SKM-1 (cell line): ENCODE data around the gene RAB2B.
A peak's percentile ranks its signal among the peaks of the same experiment; 100 is the strongest.
"Not testable (repeated sequence)": the region's sequence is repeated elsewhere in the genome, so short reads cannot be mapped to it uniquely, and the experiment has no call there.

Experiments
- DNase-seq: peaks from one replicate; lab custom pipeline; 2025; ENCODE audit not compliant: unreplicated experiment; lab: John Stamatoyannopoulos, UW

The RAB2B gene

DNA sequence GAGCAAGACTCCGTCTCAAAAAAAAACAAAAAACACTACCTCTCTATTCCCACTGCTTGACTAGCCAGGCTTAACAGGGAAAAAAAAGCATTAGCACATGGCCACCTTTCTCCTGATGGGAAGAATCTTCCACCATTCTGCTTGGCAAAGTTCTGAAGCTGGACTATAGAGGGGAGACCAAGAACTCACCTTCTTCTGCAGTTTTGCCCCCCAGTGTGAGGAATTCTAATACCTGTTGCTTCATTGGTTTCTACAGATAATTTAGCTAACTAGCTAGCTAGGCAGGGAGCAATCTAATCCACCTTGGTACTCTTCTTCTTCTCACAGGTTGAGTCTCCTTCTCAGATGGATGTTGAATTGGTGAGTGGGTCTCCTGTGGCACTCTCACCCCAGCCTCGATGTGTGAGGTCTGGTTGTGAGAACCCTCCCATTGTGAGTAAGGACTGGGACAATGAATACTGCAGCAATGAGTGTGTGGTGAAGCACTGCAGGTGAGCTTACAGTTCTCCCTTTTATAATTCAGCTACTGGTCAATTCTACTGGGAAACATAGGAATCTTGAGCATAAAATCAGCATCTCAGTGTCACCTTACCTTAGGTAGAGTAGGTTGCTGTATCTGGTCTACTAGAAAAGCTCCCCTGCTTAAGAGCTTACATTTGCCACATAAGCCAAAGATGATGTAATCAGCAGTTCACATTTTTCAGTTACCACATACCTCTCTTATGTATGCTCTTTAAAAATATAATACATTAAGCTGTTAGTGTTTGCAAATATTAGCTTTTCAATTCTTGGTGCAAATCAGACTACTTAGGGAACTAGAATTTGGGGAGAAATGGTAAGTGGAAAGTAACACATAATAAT lies 18.4 kb upstream of the RAB2B start:
- DNase-seq = no peak

DNA sequence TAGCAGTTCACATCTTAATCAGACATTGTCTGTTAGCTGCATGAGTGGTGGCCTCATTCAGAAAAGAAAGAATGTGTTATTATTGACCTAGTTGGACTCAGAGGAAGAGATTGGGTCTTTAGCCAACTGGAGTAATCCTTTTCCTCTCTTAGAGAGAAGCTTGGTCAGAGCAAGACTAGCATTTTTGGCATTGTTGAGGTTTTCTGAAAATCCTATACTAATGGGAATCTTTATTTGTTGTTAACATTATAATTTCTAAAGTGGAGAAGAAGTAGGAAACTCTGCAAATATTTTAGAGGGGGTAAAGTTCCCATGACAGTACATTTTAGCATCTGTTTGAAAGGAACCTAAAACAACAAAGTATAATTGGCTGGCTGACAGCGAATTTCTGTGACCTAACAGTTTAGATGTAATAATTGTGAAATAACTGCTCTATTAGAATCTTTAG lies 9.9 kb upstream of the RAB2B start:
- no peak for DNase-seq

DNA sequence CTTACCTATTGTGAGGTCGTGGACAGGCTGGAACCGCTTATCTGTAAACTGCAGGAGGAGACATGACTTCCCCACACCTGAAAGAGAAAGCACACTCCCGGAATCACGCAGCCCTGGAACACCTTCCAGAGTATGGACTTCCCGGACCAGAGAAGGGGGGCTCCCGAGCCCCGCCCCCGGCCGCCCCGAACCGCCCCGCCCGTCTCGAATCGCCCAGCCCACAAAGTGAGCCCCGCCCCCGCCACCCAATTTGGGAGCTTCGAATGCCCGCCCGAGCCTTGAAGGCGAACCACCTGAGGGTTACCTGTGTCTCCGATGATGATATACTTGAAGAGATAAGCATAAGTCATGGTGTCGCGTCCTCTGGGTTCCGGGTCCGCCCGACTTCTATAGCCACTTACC lies 235 bp downstream of the RAB2B start:
- DNase-seq = no peak

DNA sequence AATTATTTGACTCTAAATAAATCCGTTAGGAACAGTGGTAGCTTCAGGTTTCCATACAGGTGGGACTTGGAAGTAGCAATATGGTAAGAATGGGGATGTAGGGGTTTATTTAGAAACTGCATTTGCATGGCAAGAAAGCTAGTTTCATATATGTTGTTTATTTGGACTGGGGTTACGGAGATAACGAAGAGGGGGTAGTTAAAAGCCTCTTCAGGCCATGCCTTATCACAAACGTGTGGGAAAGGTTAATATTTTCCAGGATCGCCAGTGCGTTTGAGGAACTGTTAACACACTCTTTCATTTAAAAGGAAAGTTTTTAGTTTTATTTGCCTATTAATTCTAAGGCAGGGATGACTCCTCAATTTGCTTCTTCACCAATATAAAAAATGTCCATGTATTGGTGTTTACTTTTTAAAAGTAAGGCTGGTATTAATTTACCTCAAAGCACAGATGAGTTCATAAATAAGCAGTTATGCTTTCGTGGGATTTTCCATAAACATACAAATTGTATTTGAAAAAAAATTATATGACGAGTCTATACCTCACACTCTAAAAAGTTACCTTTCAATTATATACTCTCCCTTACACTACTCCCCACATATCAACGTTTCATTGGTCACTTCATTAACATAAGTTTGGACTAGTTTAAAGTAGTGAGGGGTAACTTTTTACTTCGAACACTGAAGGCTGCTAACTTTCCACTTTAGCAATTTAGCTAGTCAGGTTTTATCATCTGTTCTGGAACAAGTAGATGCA lies 814 bp downstream of the RAB2B start:
- DNase-seq = no peak

DNA sequence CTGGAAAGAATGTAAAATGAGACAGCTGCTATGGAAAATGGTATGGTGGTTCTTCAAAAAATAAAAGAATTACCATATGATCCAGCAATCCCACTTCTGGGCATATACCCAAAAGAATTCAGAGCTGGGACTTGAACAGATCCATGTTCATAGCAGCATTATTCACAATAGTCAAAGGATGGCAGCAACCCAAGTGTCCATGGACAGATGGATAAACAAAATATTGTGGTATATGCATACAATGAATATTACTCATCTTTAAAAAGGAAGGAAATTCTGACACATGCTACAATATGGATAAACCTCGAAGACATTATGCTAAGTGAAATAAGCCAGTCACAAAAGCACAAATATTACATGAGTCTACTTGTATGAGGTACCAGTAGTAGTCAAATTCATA lies 9.1 kb downstream of the RAB2B start:
- no peak for DNase-seq

DNA sequence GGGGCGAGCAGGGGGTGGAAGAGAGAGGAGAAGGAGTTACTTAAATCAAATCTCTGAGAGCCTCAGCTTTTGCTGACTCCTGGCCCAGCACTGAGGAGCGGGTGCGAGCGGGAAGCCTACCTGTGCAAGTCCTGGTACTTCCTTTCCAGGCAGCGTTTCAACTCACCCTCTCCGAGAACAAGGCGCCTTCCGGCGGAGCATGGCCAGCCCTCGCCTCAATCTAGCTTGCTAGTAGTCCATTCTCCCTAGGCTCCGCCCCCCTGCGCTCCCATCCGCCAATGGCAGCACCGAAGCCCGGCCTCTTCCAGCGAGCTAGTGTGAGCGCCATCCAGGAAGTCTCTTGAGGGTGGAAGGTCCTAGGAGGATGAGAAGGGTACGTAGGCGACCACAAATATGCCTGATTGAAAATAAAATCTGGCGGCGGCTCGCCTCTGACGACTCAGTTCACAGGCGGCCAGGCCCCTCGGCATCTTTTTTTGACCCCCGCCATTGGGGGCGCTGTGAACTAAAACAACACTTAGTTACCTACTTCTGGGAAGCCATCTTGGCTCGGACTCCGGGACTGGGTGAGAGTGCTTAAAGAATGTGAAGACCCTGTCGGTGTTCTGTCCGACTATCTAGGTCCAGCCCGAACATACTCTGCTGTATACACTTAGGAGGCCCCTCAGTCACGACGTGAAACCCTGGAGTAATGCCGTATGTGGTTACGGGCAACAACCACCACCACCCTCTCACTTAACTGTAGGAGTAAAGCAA lies 20.7 kb downstream of the RAB2B start, which contains the start of gene CHD8:
Gene CHD8, minus strand, starts transcription at position 212 of the 756 bp plus-strand sequence. CDS start 24,480 bp downstream, outside the sequence.
- peak; percentile 90 for DNase-seq

DNA sequence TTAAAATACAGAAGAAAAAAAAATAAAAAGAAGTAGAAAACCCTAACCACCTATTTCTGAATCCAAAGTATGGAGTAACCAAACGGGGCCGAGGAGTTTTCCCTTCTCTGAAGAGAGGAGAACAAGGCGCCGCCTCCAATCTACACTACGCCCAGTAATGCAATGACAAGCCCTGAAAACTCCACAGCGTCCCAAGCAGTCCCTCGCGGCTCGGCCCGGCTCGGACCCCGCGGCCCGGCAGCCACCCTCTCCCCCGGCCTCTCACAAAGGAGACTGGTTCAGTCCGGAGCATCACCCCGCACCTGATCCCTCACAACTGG lies 21.2 kb downstream of the RAB2B start:
- DNase-seq = no peak

DNA sequence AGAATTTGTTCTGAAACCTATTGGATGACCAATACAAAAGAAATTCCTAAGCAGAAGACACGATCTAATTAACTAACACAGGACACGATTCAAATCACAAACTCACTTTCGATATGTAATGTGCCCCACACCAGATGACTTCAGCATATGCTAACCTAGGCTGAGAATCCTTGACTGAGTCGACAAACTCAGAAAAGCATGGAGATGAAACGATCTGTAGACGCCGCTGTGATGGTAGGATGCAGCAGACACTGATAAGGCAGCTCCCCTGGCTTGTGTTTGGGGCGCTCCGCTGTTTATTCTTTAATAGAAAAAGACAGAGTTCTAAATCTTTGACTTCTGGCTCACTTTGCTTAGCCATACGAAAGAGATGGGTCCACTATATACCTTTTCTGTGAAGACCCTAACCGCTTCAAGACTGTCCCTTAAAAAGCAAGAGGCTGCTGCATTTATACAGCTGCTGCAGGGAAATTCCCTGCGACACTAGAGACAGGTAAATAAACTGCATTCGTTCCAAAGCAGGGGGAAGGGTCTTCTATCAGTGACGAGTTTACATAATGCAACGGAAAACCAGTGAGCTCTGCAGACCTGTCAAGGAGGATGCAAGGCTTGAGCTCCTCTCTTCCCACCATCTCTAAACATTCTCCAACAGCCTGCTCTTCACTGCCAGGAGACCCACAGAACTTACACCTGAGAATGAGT lies 21.8 kb downstream of the RAB2B start:
- DNase-seq = no peak

DNA sequence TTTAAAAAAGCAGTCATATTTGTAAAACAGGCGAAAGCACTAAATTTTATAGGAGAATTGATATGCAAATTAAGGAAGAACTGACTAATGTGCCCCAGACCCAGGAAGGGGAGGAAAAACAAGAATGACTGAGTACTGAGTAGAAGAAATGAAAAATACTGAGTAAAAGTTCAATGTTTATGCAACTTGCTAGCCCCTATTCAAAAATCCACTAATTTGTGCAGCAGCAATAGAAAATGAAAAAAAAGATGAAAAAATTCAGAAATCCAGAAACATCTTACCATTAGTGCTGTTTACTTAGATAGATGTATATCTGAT lies 26.9 kb downstream of the RAB2B start:
- no peak for DNase-seq

DNA sequence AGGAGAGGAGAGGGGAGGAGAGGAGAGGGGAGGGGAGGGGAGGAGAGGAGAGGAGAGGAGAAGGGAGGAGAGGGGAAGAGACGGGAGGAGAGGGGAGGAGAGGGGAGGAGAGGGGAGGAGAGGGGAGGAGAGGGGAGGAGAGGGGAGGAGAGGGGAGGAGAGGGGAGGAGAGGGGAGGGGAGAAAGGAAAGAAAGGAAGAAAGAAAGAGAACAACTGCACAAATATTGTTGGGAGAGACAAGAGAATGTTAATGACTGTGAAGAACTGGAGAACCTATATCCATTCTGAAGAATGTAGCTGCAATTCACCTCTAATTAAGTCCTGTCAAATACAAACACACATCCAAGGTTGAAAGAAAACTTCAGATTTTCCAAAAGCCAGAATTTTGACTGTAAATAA lies 34.1 kb downstream of the RAB2B start:
- not testable (repeated sequence) for DNase-seq

DNA sequence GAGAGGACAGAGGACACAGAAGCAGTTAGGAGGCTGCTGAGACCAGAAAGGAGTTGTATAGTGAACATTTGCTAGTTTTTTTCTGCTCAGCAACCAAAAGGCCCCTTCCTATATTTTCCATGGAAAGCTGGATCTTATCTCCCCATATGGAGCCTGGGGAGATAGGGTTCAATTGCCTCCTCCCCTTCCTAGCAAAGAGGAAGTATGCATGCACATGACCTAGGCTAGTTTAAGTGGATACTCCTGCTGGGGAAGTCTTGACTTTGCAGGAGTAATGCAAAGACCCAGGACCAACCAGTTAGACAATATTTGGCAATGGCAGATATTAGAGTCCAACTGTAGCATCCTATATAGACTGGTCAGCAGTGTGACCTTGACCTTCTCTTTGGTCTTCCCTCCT lies 35.9 kb downstream of the RAB2B start:
- DNase-seq = no peak

DNA sequence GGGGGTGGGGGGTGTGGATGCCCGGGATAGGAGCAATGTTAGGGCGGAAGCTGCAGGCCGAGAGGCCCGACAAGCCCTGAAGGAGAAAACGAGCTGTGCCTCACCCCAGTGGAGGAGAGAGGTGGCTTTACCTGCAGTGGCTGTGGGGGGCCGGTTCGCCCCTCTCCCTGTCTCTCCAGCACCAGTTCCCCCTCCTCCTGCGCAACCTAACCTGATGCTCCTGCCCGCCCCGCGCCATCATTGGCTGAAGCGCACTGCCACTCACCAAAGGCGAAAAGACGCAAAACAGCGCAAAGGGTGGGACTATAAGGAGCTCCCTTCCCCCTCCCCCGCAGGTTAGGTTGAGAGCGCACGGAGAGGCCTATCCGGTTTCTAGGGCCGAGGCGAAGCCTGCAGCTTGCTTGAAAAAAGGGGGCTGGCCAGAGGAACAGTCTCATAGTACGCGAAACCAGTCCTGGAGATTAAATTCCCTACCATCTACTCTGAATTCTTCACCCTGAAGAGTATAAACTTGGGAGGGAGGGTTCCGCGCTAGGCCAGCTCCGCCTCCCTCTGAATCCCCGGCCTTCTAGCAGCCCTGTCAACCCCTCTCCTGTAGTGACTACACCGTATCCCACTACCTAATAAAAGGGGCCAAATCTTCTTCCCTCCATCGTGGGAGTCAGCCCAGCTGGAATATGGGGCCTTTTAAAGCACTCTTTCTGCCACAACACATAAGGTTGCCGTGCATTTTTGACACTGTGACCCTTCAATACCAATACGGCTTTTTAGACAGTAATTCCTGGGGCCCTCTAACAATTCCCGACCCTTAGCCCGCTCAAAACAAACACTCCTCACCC lies 39.5 kb downstream of the RAB2B start:
- peak; percentile 48 for DNase-seq

DNA sequence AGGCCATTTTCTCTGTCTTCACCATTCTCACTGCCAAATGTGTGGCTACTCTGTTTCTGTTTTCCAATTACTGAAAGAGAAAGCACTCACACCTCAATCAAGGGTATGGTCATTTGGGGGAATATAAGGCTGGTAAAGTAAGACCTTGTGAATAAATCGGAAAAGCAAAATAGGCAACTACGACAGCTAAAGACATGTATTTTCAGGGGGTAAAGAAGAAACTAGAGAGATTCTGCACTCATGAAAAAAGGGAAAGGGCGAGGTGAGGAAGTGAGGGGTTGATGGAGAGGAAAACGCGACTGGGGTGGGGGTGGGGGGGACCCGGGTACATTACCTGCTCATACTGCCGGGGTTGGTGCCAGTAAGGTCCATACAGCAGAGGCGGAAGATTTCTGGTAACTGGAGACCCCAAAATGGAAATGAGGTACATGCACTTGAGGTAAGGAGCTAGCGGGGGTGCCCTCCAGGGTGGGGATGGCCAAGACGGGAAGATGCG lies 40.1 kb downstream of the RAB2B start:
- DNase-seq = no peak

DNA sequence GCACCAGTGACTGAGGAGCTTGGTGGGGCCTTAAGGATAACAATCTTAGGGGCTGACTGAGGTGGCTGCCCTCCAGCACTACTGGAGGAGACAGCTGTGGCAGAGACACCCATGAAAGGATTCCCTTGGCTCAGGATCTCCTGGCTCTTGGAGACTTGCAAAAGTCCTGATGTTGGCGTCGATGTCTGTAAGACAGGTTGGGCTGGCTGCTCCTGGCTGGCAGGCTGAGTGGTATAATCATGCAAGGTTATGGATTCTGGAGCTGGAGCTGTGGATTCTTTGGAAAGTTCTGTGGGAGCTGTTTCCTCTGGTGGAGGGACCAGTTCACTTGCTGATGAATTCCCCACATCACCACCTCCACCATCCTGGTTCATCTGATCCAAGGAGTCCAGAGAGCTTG lies 45.6 kb downstream of the RAB2B start:
- no peak for DNase-seq

DNA sequence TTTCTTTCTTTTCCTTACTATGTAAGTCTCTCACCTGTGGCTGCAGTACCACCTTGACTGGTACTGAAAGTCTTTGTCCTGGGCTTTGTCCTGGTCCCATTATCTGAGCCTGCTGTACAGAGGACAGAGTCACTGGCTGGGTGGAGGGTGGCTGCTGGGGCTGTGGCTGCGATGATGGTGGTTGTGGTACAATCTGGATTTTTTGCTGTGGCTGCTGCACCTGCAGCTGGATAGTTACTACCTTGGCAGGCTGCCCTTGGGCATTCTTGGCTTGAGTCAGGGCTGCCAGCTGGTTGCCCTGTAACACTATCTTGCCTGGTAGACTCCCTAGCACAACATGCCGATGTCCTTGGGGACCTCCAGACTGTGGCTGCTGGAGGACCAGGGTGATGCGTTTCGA lies 47.8 kb downstream of the RAB2B start:
- DNase-seq = no peak

DNA sequence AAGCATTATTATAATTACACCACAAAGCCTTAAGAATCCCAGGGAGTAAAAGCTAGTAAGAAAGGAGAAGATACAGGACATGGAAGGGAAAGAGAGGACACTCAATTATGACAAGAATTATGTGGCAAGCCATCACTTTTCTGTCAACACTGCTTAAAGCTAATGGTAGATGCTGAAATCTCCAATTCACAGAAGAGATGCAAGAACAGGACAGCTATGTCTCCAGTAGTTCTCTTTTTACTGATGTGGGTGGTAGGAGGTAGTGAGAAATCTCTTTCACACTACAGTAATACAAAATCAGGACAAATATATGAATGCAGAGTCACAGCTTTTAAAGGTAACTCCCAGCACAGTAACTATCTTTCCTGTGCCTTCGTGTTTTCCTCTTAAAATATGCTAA lies 50.1 kb downstream of the RAB2B start:
- DNase-seq = no peak

DNA sequence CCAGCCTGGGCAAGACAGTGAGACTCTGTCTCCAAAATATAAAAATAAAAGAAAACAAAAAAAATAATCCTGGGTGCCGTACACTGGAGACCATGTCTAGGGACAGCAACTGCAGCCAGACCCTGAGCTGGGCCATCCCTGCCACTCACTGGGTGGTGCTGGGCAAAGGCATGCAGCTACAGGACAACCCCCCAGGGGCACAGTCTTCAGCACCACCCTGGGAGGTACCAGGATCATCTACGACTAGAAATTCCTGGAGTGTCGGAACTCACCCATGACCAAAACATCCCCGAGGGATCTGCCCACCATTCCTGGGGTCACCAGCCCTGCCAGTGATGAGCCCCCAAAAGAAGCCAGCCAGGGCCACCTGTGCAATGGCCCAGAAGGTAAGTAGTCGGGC lies 57.2 kb downstream of the RAB2B start:
- no peak for DNase-seq

DNA sequence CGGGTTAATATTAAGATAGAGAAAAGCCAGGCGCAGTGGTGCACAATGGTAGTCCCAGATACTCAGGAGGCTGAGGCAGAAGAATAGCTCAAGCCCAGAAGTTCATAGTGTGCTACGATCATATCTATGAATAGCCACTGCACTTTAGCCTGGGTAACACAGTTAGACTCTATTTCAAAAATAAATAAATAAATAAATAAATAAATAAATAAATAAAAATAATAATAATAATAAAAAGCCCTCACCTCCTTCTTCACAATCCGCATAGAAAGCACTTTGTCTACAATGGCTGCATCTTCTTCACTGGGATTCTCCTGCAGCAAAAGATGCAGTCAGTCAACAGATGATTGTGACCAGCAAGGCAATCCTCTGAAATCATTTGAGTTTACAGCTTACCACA lies 61.4 kb downstream of the RAB2B start:
- no peak for DNase-seq

DNA sequence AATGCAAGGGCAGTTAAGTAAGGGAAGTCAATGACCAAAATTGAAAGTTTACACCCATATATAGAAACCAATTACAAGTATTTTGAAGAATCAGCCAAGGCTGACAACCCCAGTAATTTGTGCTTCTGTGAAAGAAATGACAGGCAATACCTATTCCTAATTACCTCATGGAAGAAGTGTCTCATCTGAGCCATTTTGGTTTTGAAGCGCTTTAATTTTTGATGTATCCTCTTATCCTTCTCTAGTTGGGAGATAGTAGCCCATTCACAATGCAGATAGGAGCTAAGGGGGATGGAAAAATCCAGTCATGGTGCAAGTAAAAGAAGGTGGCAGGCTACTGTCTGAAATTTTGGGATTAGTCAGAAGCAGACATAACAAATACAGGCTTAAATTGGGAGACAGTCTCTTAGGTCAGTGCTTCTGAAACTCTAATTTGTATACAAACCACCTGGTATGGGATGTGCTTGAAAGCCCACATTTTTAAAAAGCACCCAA lies 62.6 kb downstream of the RAB2B start:
- DNase-seq = no peak
